Measurements from ENCODE around the gene PRR5.

DNA sequence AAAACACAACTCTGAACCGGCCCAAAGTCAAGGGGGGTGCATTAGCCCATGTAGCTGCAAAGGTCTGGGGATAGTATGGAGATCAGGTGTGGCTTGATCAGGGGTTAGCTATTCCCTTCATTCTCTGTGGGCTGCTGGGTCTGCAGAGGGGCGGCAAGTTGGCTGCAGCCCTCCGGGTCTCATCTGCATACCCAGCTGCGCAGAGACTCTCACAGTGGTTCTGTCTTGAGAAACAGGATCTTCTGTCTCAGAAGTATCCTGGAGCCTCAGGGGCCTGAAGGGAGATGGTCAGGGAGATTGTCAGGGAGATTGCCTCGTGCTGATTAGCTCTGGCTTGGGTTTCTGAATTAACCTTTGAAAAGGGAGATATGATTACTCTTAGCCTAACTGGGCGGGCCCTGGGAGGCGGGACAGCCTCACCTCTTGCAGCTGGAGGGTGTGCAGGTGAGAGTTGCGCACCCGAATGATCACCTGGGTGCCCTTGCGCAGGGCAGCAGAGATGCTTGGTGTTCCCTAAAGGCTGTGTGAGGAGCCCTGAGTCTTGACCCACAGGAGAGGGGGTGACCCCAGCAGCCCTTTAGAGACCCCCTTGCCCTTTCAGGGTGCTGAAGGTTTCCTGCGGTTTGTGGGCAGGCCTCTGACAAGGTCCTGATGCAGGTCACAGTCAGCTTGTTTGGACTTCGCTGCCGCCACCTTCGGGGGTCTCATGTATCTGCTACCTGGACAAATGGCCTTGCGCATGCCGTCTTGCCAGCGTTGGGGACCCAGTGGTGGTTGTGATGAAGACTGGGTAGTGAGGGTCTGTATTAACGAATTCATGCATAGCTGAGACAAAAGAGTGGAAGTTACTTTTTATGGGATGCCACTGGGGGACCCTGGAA lies 57.7 kb downstream of the PRR5 start:
- TF ChIP-seq CTCF (IDR thresholded peaks at IDR 0.05; ENCODE audit: low read depth, low read length, poor library complexity, severe bottlenecking) (no peak), EZH2phosphoT487 (IDR thresholded peaks at IDR 0.05; ENCODE audit: borderline replicate concordance, low read length) (no peak)

Measured in DOHH2 (cell line).